Transverse colon (tissue), 4 donors: ENCODE results near the gene DIAPH3.

Experiments used
- CTCF ChIP-seq, 5 experiments: fragments of 200-600 bp in 3 of 5; fragments of 450-650 bp in 2 of 5; sonication (generic) in 3 of 5; IDR thresholded peaks; 1 replicate in 2 of 5; 2 replicates in 3 of 5; pipeline ENCODE4 v1.5.1; 2016 to 2017; ENCODE audit warnings: antibody characterized with exemption in 5 of 5, inconsistent platforms in 3 of 5, mild to moderate bottlenecking in 2 of 5, moderate library complexity in 1 of 5
- POLR2AphosphoS5 ChIP-seq, 3 donors: sonication (generic); formaldehyde crosslinking; IDR thresholded peaks; one replicate each; pipeline ENCODE4 v1.6.1; 2016; ENCODE audit warnings: antibody characterized with exemption in 3 of 3

DNA sequence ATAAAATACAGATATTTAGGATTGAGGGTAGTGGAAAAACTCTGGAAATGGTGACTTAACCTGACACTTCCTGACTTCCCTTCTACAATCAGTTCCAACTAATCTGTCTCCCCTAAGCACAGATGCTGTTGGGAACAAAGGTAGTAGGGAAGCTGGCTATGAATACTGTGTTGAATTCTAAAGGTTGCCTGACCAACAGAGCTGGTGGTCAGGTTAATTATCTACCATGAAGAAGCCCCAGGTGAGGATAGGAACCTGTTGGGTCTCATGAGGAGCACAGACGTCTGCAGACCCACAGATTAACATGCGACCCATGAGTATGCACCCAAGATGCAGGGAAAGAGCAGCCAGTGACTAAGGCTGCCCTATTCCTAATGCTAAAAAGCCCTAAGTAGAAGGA lies 172.3 kb downstream of the DIAPH3 start:
- TF ChIP-seq CTCF (IDR thresholded peaks at IDR 0.05), result no peak
- no peak for TF ChIP-seq POLR2AphosphoS5 (IDR thresholded peaks at IDR 0.05)
